HCT116 (cell line): ENCODE data around the gene UNK. TPM values are rescaled to one million over a fixed set of nuclear protein-coding genes. Genes with fewer than 3 reads are reported as not detected.

Experiments
- ATAC-seq: fragments of 200-7000 bp; cut with Tn5 transposase; 2 replicates; pipeline ENCODE4 v1.9.1; 2020; ENCODE audit warnings: mild to moderate bottlenecking, moderate library complexity
- BruUV-seq: library from RNA; stranded (reverse); fragments of 400-500 nt; replicated peaks from 2 replicates; lab custom pipeline; 2021; lab: Mats Ljungman, UMichigan
- CTCF ChIA-PET: fragments of 300-600 bp; sonication (Branson Sonifier 250); formaldehyde crosslinking; loops from one replicate; lab custom pipeline; 2021; ENCODE audit warnings: antibody characterized with exemption; lab: Charles Lee
- POLR2A ChIA-PET: fragments of 300-600, 350-600 bp; sonication (Branson Sonifier 250); formaldehyde crosslinking; loops from one replicate; lab custom pipeline; 2021; ENCODE audit warnings: antibody characterized with exemption; lab: Charles Lee
- RAD21 ChIA-PET, 2 experiments: fragments of 300-600 bp; sonication (Branson Sonifier 250); formaldehyde crosslinking; loops; one replicate each; lab custom pipeline; 2023; ENCODE audit warnings: low total read pairs in 2 of 2; ENCODE audit not compliant: uncharacterized antibody in 2 of 2, unreplicated experiment in 2 of 2, low non-redundant PET in 1 of 2; lab: Charles Lee
- DNase-seq: peaks from one replicate; pipeline ENCODE4 v3.0.0-alpha.2; 2010; ENCODE audit warnings: low read depth, low spot score
- H2AFZ ChIP-seq: fragments of 200-600 bp; shearing (Covaris generic), sonication (generic); 2 replicates; pipeline ENCODE4 v1.6.1; 2017; ENCODE audit warnings: low read depth, mixed run types, mixed read lengths, antibody characterized with exemption, low read length; ENCODE audit not compliant: poor library complexity, severe bottlenecking
- H3K27ac ChIP-seq: 2 replicates; pipeline ENCODE4 v1.5.1; 2012; ENCODE audit warnings: low read depth, low read length
- H3K27me3 ChIP-seq: fragments of 200-600 bp; sonication (generic); 2 replicates; pipeline ENCODE4 v1.6.1; 2016; ENCODE audit warnings: mixed run types, low read length, mixed read lengths; ENCODE audit not compliant: insufficient read depth
- H3K36me3 ChIP-seq, 2 experiments: fragments of 200-500 bp in 1 of 2; fragments of 200-600 bp in 1 of 2; sonication (Bioruptor generic) in 1 of 2; sonication (generic) in 1 of 2; 2 replicates each; pipeline versions ENCODE4 v1.5.1 to v1.6.1; 2014 to 2016; ENCODE audit warnings: low read length in 2 of 2, inconsistent platforms in 1 of 2, mixed read lengths in 1 of 2, mixed run types in 1 of 2; ENCODE audit not compliant: insufficient read depth in 2 of 2, control insufficient read depth in 1 of 2
- H3K4me1 ChIP-seq, 2 experiments: fragments of 200-600 bp in 1 of 2; sonication (generic) in 1 of 2; 2 replicates each; pipeline versions ENCODE4 v1.5.1 to v1.6.1; 2012 to 2017; ENCODE audit warnings: low read length in 2 of 2, inconsistent platforms in 1 of 2, mild to moderate bottlenecking in 1 of 2, mixed read lengths in 1 of 2, mixed run types in 1 of 2, moderate library complexity in 1 of 2; ENCODE audit not compliant: insufficient read depth in 2 of 2, control insufficient read depth in 1 of 2
- H3K4me2 ChIP-seq: fragments of 200-600 bp; sonication (generic); 2 replicates; pipeline ENCODE4 v1.6.1; 2017; ENCODE audit warnings: mixed run types, low read length, mixed read lengths
- H3K4me3 ChIP-seq, 2 experiments: fragments of 200-600 bp in 1 of 2; sonication (generic) in 1 of 2; replicated peaks in 1 of 2; 2 replicates each; pipeline ENCODE4 v1.5.1; 2011 to 2016; ENCODE audit warnings: low read length in 2 of 2, control low read depth in 1 of 2, low read depth in 1 of 2, mild to moderate bottlenecking in 1 of 2, mixed read lengths in 1 of 2, mixed run types in 1 of 2
- H3K79me2 ChIP-seq: fragments of 200-600 bp; sonication (generic); 2 replicates; pipeline ENCODE4 v1.6.1; 2017; ENCODE audit warnings: mild to moderate bottlenecking, mixed run types, low read length, moderate library complexity, mixed read lengths; ENCODE audit not compliant: insufficient read depth
- H3K9ac ChIP-seq: fragments of 200-600 bp; sonication (generic); 2 replicates; pipeline ENCODE4 v1.6.1; 2016; ENCODE audit warnings: low read length, mixed read lengths
- H3K9me2 ChIP-seq: fragments of 200-600 bp; sonication (generic), shearing (Covaris generic); 2 replicates; pipeline ENCODE4 v1.6.1; 2017; ENCODE audit warnings: mixed run types, mild to moderate bottlenecking, moderate library complexity; ENCODE audit not compliant: insufficient read depth
- H3K9me3 ChIP-seq, 2 experiments: fragments of 200-500 bp in 1 of 2; fragments of 200-600 bp in 1 of 2; sonication (Bioruptor generic) in 1 of 2; sonication (generic) in 1 of 2; 2 replicates each; pipeline ENCODE4 v1.6.1; 2014 to 2017; ENCODE audit warnings: low read length in 2 of 2, mixed read lengths in 2 of 2, inconsistent platforms in 1 of 2, low read depth in 1 of 2, mild to moderate bottlenecking in 1 of 2, mixed run types in 1 of 2, moderate library complexity in 1 of 2; ENCODE audit not compliant: control insufficient read depth in 1 of 2, insufficient read depth in 1 of 2
- H4K20me1 ChIP-seq: fragments of 200-600 bp; sonication (generic), shearing (Covaris generic); 2 replicates; pipeline ENCODE4 v1.6.1; 2017; ENCODE audit warnings: mixed run types, mild to moderate bottlenecking, moderate library complexity; ENCODE audit not compliant: insufficient read depth
- CBX3 ChIP-seq: IDR thresholded peaks from 2 replicates; pipeline ENCODE4 v1.6.1; 2012; ENCODE audit warnings: low read depth
- CEBPB ChIP-seq: IDR thresholded peaks from 2 replicates; pipeline ENCODE4 v1.6.1; 2012; ENCODE audit warnings: low read depth
- EZH2 ChIP-seq: fragments of 200-600 bp; sonication (generic); IDR thresholded peaks from 2 replicates; pipeline ENCODE4 v1.6.1; 2017; ENCODE audit warnings: antibody characterized with exemption, mixed run types
- FOSL1 ChIP-seq: IDR thresholded peaks from 2 replicates; pipeline ENCODE4 v1.6.1; 2012; ENCODE audit warnings: low read depth
- JUND ChIP-seq: IDR thresholded peaks from 2 replicates; pipeline ENCODE4 v1.6.1; 2012
- POLR2A ChIP-seq: IDR thresholded peaks from 2 replicates; pipeline ENCODE4 v1.7.0; 2011; ENCODE audit warnings: borderline replicate concordance; ENCODE audit not compliant: insufficient read depth, insufficient read length; ENCODE audit errors: extremely low read depth
- POLR2AphosphoS5 ChIP-seq: IDR thresholded peaks from 2 replicates; pipeline ENCODE4 v1.6.1; 2011; ENCODE audit warnings: mild to moderate bottlenecking, low read depth, low read length, moderate library complexity
- RAD21 ChIP-seq: IDR thresholded peaks from 2 replicates; pipeline ENCODE4 v1.6.1; 2012; ENCODE audit warnings: low read depth, mild to moderate bottlenecking
- SIN3A ChIP-seq: IDR thresholded peaks from 2 replicates; pipeline ENCODE4 v1.6.1; 2012; ENCODE audit warnings: low read depth
- SP1 ChIP-seq: IDR thresholded peaks from 2 replicates; pipeline ENCODE4 v1.6.1; 2012; ENCODE audit warnings: low read depth
- TCF7L2 ChIP-seq: IDR thresholded peaks from 2 replicates; pipeline ENCODE4 v1.7.0; 2011; ENCODE audit warnings: borderline replicate concordance, inconsistent platforms; ENCODE audit not compliant: insufficient read depth, insufficient read length; ENCODE audit errors: extremely low read depth
- YY1 ChIP-seq: IDR thresholded peaks from 2 replicates; pipeline ENCODE4 v1.6.1; 2011; ENCODE audit warnings: low read length, low read depth, moderate library complexity, mild to moderate bottlenecking; ENCODE audit not compliant: insufficient replicate concordance; ENCODE audit errors: extremely low read depth
- ZFX ChIP-seq: fragments of 450-650 bp; IDR thresholded peaks from 2 replicates; pipeline ENCODE4 v1.6.1; 2017
- ZNF274 ChIP-seq: fragments of 200-500 bp; sonication (Bioruptor generic); IDR thresholded peaks from 2 replicates; pipeline ENCODE4 v1.6.1; 2014; ENCODE audit warnings: mild to moderate bottlenecking, low read depth, low read length, inconsistent platforms
- intact Hi-C: fragments of 100-400 bp; cut with micrococcal nuclease; formaldehyde crosslinking; loops from 2 replicates; pipeline ENCODE4 v1.10.0; 2022
- total RNA-seq: library from RNA; stranded (reverse); gene quantifications from one replicate; pipeline ENCODE4 v1.2.1, GENCODE V29; 2021; ENCODE audit not compliant: unreplicated experiment
- TF ChIP-seq, protein P1 (sequence below): IDR thresholded peaks from 2 replicates; pipeline ENCODE4 v1.6.1; 2012
- TF ChIP-seq, protein P2 (sequence below): IDR thresholded peaks from 2 replicates; pipeline ENCODE4 v1.6.1; 2012
- TF ChIP-seq, protein P3 (sequence below): IDR thresholded peaks from 2 replicates; pipeline ENCODE4 v1.6.1; 2012; ENCODE audit warnings: low read depth

UNK gene
- total RNA-seq, 1 experiment from 2014 or later, result 40.6 TPM

DNA sequence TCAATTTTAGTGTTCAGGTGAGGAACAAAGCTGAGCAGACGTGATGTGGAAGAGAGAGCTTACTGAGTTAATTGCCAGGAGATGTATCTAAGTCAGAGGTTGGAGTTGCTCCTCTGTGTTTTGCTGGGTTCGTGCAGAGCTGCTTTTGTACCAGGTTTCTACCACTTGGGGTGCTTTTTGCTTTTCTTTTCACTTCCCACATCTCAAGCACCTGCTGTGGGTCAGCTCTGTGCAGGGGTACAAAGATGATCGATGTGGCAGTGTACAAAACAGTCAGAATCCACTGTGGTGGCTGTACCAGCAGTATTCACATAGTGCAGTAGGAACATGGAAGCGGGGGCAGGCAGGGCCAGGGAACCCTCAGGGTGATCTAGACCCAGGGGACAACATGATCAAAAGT, 14.8 kb downstream of the UNK start:
- peaks cover 30% of the 10 kb centered on the region for H3K79me2 ChIP-seq
- DNase-seq, result no peak
- H4K20me1 ChIP-seq, result no peaks in the 10 kb centered on the region
- H3K27me3 ChIP-seq, result no peaks in the 10 kb centered on the region
- no TSS peak for BruUV-seq
- H3K4me2 ChIP-seq, result no peak overlapping the region
- POLR2A ChIA-PET, result interaction anchor here (1.0 to 1.2 kb wide), 2 partner anchors 13 to 19 kb away, joined by 3 to 6 read pairs; no protein-coding TSS in a partner anchor
- CTCF ChIA-PET, result no interaction called here
- no peak overlapping the region for H3K9ac ChIP-seq
- H3K4me1 ChIP-seq, result no peaks in the 10 kb centered on the region
- no peaks in the 10 kb centered on the region for H3K9me2 ChIP-seq
- no peak overlapping the region for H2AFZ ChIP-seq
- no peak overlapping the region for H3K27ac ChIP-seq
- TF ChIP-seq POLR2A (no peak), SP1 (no peak), RAD21 (no peak), ZNF274 (no peak), FOSL1 (no peak), EZH2 (no peak), CEBPB (no peak), ZFX (no peak), YY1 (no peak)
- TF ChIP-seq, protein P1, sequence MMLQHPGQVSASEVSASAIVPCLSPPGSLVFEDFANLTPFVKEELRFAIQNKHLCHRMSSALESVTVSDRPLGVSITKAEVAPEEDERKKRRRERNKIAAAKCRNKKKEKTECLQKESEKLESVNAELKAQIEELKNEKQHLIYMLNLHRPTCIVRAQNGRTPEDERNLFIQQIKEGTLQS, result no peak
- TF ChIP-seq, protein P2, sequence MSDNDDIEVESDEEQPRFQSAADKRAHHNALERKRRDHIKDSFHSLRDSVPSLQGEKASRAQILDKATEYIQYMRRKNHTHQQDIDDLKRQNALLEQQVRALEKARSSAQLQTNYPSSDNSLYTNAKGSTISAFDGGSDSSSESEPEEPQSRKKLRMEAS, result no peak
- ATAC-seq, result no peak
- RAD21 ChIA-PET, result no interaction called here
- H3K9me3 ChIP-seq, result no peaks in the 10 kb centered on the region
- no peak overlapping the region for H3K4me3 ChIP-seq
- peaks cover 17 to 23% of the 10 kb centered on the region in 2 experiments; a peak in 3 of 4 replicates for H3K36me3 ChIP-seq
- intact Hi-C loops, result no loop called here

DNA sequence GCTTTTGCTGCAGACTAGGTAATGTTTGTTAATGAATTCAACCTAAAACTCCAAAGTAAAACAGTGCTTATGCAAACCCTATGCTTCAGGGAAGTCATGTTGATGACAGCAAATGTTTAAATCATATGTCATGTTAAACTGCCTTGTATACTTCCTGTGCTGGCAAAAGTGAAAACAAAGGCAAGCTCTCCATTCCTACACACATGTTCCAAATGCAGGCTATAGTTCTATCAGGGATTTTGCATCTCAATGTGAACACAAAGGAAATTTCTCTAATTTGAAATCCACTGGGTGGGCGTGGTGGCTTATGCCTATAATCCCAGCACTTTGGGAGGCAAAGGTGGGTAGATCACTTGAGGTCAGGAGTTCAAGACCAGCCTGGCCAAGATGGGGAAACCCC, 19.3 kb downstream of the UNK start:
- H3K27ac ChIP-seq, result no peak overlapping the region
- POLR2A ChIA-PET, result interaction anchor here (2.8 kb wide), 1 partner anchor 24 kb away, joined by 12 read pairs; a partner anchor contains a TSS
- no peak overlapping the region for H3K4me2 ChIP-seq
- no peaks in the 10 kb centered on the region for H3K9me2 ChIP-seq
- BruUV-seq, result no TSS peak
- intact Hi-C loops, result no loop called here
- ATAC-seq (no peak), DNase-seq (no peak)
- RAD21 ChIA-PET, result no interaction called here
- peaks cover 9 to 10% of the 10 kb centered on the region in 2 experiments; a peak in 3 of 4 replicates for H3K36me3 ChIP-seq
- H3K4me3 ChIP-seq, result no peak overlapping the region
- H3K27me3 ChIP-seq, result no peaks in the 10 kb centered on the region
- no peak overlapping the region for H2AFZ ChIP-seq
- H3K4me1 ChIP-seq, result no peaks in the 10 kb centered on the region
- no peaks in the 10 kb centered on the region for H4K20me1 ChIP-seq
- H3K9ac ChIP-seq, result no peak overlapping the region
- CTCF ChIA-PET, result interaction anchor here (0.5 kb wide), 1 partner anchor 11 kb away, joined by 3 read pairs; no protein-coding TSS in a partner anchor
- no peaks in the 10 kb centered on the region for H3K9me3 ChIP-seq
- H3K79me2 ChIP-seq, result peaks cover 7% of the 10 kb centered on the region
- TF ChIP-seq ZFX, result no peak
- TF ChIP-seq CBX3, result no peak
- TF ChIP-seq TCF7L2, result no peak
- TF ChIP-seq, protein P1, result no peak
- no peak for TF ChIP-seq JUND
- TF ChIP-seq POLR2AphosphoS5, result no peak
- TF ChIP-seq SIN3A, result no peak
- TF ChIP-seq EZH2, result no peak
- TF ChIP-seq, protein P3, sequence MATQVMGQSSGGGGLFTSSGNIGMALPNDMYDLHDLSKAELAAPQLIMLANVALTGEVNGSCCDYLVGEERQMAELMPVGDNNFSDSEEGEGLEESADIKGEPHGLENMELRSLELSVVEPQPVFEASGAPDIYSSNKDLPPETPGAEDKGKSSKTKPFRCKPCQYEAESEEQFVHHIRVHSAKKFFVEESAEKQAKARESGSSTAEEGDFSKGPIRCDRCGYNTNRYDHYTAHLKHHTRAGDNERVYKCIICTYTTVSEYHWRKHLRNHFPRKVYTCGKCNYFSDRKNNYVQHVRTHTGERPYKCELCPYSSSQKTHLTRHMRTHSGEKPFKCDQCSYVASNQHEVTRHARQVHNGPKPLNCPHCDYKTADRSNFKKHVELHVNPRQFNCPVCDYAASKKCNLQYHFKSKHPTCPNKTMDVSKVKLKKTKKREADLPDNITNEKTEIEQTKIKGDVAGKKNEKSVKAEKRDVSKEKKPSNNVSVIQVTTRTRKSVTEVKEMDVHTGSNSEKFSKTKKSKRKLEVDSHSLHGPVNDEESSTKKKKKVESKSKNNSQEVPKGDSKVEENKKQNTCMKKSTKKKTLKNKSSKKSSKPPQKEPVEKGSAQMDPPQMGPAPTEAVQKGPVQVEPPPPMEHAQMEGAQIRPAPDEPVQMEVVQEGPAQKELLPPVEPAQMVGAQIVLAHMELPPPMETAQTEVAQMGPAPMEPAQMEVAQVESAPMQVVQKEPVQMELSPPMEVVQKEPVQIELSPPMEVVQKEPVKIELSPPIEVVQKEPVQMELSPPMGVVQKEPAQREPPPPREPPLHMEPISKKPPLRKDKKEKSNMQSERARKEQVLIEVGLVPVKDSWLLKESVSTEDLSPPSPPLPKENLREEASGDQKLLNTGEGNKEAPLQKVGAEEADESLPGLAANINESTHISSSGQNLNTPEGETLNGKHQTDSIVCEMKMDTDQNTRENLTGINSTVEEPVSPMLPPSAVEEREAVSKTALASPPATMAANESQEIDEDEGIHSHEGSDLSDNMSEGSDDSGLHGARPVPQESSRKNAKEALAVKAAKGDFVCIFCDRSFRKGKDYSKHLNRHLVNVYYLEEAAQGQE, result no peak
- TF ChIP-seq YY1, result no peak
